BE2C (cell line): ENCODE results near the gene FMC1.

ENCODE experiments used
- DNase-seq: peaks from one replicate; pipeline ENCODE4 v3.0.0-alpha.2; 2020
- H3K27me3 ChIP-seq: fragments of 250-450 bp; sonication (Bioruptor Pico); 2 replicates; pipeline ENCODE4 v1.5.1; 2020; ENCODE audit warnings: mild to moderate bottlenecking
- H3K36me3 ChIP-seq: fragments of 250-450 bp; sonication (Bioruptor Pico); 2 replicates; pipeline ENCODE4 v1.5.1; 2020; ENCODE audit warnings: mild to moderate bottlenecking
- H3K4me1 ChIP-seq: fragments of 250-450 bp; sonication (Bioruptor Pico); 2 replicates; pipeline ENCODE4 v1.5.1; 2020
- H3K4me3 ChIP-seq: 2 replicates; pipeline ENCODE4 v1.5.1; 2011; ENCODE audit warnings: low read depth, low read length
- H3K9me3 ChIP-seq: fragments of 250-450 bp; sonication (Bioruptor Pico); 2 replicates; pipeline ENCODE4 v1.5.1; 2020
- CTCF ChIP-seq: IDR thresholded peaks from 2 replicates; pipeline ENCODE4 v1.5.1; 2012; ENCODE audit warnings: mild to moderate bottlenecking, low read depth, low read length

The FMC1 gene

GRCh38 chr7:139339025-139339424 is 2.1 kb upstream of the FMC1 start:
- no peak for TF ChIP-seq CTCF
- peaks cover 3% of the 10 kb centered on the region for H3K36me3 ChIP-seq
- H3K9me3 ChIP-seq, result no peaks in the 10 kb centered on the region
- no peaks in the 10 kb centered on the region for H3K27me3 ChIP-seq
- H3K4me1 ChIP-seq, result no peaks in the 10 kb centered on the region
- DNase-seq, result no peak
- H3K4me3 ChIP-seq, result no peak overlapping the region

- Histone ChIP-seq H3K4me1 (no peaks in the 10 kb centered on the region), H3K9me3 (no peaks in the 10 kb centered on the region), H3K36me3 (peaks cover 3% of the 10 kb centered on the region), H3K4me3 (peak overlapping the region; percentile 98), H3K27me3 (no peaks in the 10 kb centered on the region)
- TF ChIP-seq CTCF, result no peak
- DNase-seq, result no peak
Measured at GRCh38 chr7:139339698-139340036, 1.5 kb upstream of the FMC1 start.

- H3K9me3 ChIP-seq, result no peaks in the 10 kb centered on the region
- H3K27me3 ChIP-seq, result no peaks in the 10 kb centered on the region
- peak overlapping the region; percentile 98 for H3K4me3 ChIP-seq
- peak; percentile 97 for DNase-seq
- H3K4me1 ChIP-seq, result no peaks in the 10 kb centered on the region
- TF ChIP-seq CTCF, result peak; percentile 83
- peaks cover 3% of the 10 kb centered on the region for H3K36me3 ChIP-seq
Measured at GRCh38 chr7:139340037-139340807, 915 bp upstream of the FMC1 start.

DNA sequence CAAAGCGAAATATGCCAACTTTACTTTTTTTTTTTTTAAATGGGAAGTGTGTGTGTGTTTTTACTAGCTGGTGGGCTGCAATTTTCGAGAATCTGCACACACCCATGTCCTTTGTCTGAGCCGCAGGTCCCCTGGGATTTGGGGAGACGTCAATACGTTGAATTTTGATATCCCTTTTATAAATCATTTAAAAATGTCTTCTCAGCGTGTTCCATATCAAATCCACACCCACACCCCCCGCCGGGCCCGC is 404 bp upstream of the FMC1 start:
- H3K27me3 ChIP-seq, result no peaks in the 10 kb centered on the region
- H3K36me3 ChIP-seq, result peaks cover 3% of the 10 kb centered on the region
- no peak for DNase-seq
- H3K4me1 ChIP-seq, result no peaks in the 10 kb centered on the region
- TF ChIP-seq CTCF, result no peak
- H3K9me3 ChIP-seq, result no peaks in the 10 kb centered on the region
- peak overlapping the region; percentile 98 for H3K4me3 ChIP-seq

DNA sequence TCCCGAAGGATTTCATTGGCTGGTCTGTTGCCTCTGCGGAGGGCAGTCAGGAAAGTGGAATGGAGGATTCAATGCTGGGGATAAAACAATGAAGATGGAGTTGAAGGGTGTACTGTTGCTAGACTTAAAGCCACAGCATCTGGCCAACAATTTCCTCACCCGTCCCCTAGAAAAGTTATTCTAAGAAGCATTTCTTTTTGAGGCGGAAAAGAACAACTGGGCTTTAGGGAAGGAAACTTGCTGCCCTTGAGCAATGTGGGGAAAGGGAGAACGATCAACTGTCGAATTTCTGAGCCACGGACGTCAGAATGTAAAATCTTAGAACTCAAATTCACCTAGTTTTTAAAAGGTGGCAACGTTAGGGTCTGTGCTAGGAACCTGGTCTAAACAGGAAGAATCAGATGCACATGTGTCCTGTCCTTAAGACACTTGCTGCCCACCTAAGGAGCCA is 664 bp downstream of the FMC1 start:
- H3K36me3 ChIP-seq, result peaks cover 10% of the 10 kb centered on the region
- H3K4me1 ChIP-seq, result no peaks in the 10 kb centered on the region
- H3K27me3 ChIP-seq, result no peaks in the 10 kb centered on the region
- peak overlapping the region; percentile 98 for H3K4me3 ChIP-seq
- H3K9me3 ChIP-seq, result no peaks in the 10 kb centered on the region
- no peak for DNase-seq
- no peak for TF ChIP-seq CTCF

DNA sequence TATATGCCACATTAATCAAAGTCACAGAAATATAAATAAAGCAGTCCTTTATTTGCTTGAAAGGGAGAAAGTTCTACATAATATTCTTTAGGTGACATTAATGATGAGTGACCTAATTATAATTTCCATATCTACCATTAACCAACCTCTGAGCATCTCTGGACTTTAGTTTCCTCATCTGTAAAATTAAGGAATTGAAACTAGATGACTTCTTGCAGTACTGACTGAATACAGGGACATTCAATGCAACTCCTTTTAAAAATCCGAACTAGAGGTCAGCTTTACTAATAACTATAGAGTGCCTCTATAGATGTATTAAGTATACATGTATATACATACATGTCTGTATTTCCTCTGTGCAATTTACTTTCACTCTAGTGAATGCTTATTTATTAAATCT is 3.9 kb downstream of the FMC1 start:
- TF ChIP-seq CTCF, result no peak
- Histone ChIP-seq H3K4me3 (no peak overlapping the region), H3K36me3 (peaks cover 14% of the 10 kb centered on the region)

More for the DNA sequence above, 3.9 kb downstream of the FMC1 start:
- DNase-seq, result no peak
- Histone ChIP-seq H3K27me3 (no peaks in the 10 kb centered on the region), H3K4me1 (no peaks in the 10 kb centered on the region), H3K9me3 (no peaks in the 10 kb centered on the region)
